ENCODE measurements around the gene ZNF555.

- TF ChIP-seq CTCF (IDR thresholded peaks at IDR 0.05) (no peak), POLR2A (IDR thresholded peaks at IDR 0.05) (no peak)
Measured at GRCh38 chr19:2793126-2793525, 48.1 kb upstream of the ZNF555 start.

Measured in uterus (tissue), 2 donors.